Right lobe of liver (tissue), 6 donors: ENCODE data around the gene LILRB1. TPM values are rescaled to one million over a fixed set of nuclear protein-coding genes. Genes with fewer than 3 reads are reported as not detected.

Source experiments
- ATAC-seq, 4 donors: fragments of 200-7000 bp; cut with Tn5 transposase; one replicate each; pipeline ENCODE4 v1.9.1; 2020; ENCODE audit warnings: mild to moderate bottlenecking in 4 of 4, moderate library complexity in 4 of 4
- DNase-seq, 3 donors: peaks; one replicate each; pipeline ENCODE4 v3.0.0-alpha.2; 2020
- H3K27ac ChIP-seq, 3 donors: fragments of 200-600 bp; one replicate each; pipeline ENCODE4 v1.8.0; 2022
- H3K27me3 ChIP-seq, 2 donors: fragments of 200-600 bp; one replicate each; pipeline ENCODE4 v1.8.0; 2022
- H3K36me3 ChIP-seq, 4 donors: fragments of 200-600 bp; sonication (generic) in 1 of 4; one replicate each; pipeline versions ENCODE4 v1.5.1 to v1.8.0; 2017 to 2022; ENCODE audit warnings: control low read depth in 1 of 4
- H3K4me1 ChIP-seq, 4 donors: fragments of 200-600 bp; sonication (generic) in 1 of 4; one replicate each; pipeline versions ENCODE4 v1.5.1 to v1.8.0; 2017 to 2022; ENCODE audit warnings: control low read depth in 1 of 4
- H3K4me3 ChIP-seq, 3 donors: fragments of 200-600 bp; one replicate each; pipeline ENCODE4 v1.8.0; 2022
- H3K9me3 ChIP-seq, 4 donors: fragments of 200-600 bp; sonication (generic) in 1 of 4; one replicate each; pipeline versions ENCODE4 v1.5.1 to v1.8.0; 2017 to 2022; ENCODE audit warnings: control low read depth in 1 of 4
- CTCF ChIP-seq, 4 donors: fragments of 200-600 bp in 3 of 4; fragments of 450-650 bp in 1 of 4; IDR thresholded peaks; one replicate each; pipeline versions ENCODE4 v1.5.1 to v1.8.0; 2016 to 2022; ENCODE audit warnings: antibody characterized with exemption in 4 of 4, mild to moderate bottlenecking in 2 of 4
- POLR2A ChIP-seq: fragments of 450-650 bp; IDR thresholded peaks from one replicate; pipeline ENCODE4 v1.6.1; 2017; ENCODE audit warnings: antibody characterized with exemption, mild to moderate bottlenecking
- WGBS: methylation state at CpG from one replicate; pipeline ENCODE4 v1.1.6; 2018; ENCODE audit warnings: low coverage, low lambda C conversion rate; ENCODE audit not compliant: insufficient coverage; ENCODE audit errors: missing lambda C conversion rate; 5-methylcytosine and 5-hydroxymethylcytosine counted together
- intact Hi-C, 2 donors: fragments of 100-400 bp; cut with DNase I; formaldehyde crosslinking; loops; one replicate each; pipeline versions ENCODE4 v1.11.2 to v1.14.1; 2022
- total RNA-seq, 6 experiments: library from RNA; depleted of rRNA in 2 of 6; stranded (reverse); fragments of >200 nt in 2 of 6; fragmentation: NEBNext Ultra II Directional in 3 of 6; extraction: Animal tissue kit (Norgen Biotek cat#: 25700) in 3 of 6; gene quantifications; one replicate each; pipeline versions ENCODE4 v1.1.0 to v1.2.4, GENCODE V29; 2016 to 2023
- donor health status: DM: no; HTN: yes; CAD: no.
- donor health status: DM: no; HTN: no; CAD: no.
- donor health status: DM: no; HTN: no; CAD: no.
- donor health status: DM: no; HTN: yes; CAD: no.
- donor health status: DM: no; HTN: yes; CAD: no.

The LILRB1 gene
- total RNA-seq, 6 experiments from 2014 or later = 1.7 to 21.9 (median 4.1) TPM

- no peak for TF ChIP-seq POLR2A
- no peak for TF ChIP-seq CTCF (IDR thresholded peaks at IDR 0.05)
- no peaks in the 10 kb centered on the region for H3K9me3 ChIP-seq
- 84% methylated on average over 2 of the region's 6 CpGs for WGBS
- H3K27me3 ChIP-seq = no peaks in the 10 kb centered on the region
- H3K4me1 ChIP-seq = no peaks in the 10 kb centered on the region
- no peak overlapping the region for H3K27ac ChIP-seq
- intact Hi-C loops = no loop called here
- no peak for ATAC-seq
- no peak for DNase-seq
- H3K4me3 ChIP-seq = no peak overlapping the region
- no peaks in the 10 kb centered on the region for H3K36me3 ChIP-seq
Observed at GRCh38 chr19:54665530-54665929, 35.2 kb downstream of the LILRB1 start.

DNA sequence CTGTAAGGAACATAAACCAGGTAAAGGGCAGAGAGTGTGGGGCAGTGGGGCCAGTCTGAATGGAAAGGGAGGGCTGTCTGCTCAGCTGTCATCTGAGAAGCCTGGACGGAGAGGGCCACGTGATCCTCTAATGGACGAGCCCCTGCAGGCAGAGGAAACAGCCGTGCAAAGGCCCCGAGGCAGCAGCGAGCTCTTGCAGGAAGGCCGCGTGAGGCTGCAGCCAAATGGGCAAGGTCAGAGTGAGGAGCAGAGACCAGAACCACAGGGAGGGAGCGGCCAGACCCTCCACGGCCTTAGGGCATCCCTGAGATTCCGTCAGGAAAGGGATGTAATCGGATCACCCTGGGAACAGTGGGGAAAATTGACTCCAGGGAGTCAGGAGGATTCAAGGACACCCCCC, 36.9 kb downstream of the LILRB1 start:
- no peak overlapping the region for H3K4me3 ChIP-seq
- H3K9me3 ChIP-seq = no peaks in the 10 kb centered on the region
- intact Hi-C loops = no loop called here
- no peak overlapping the region for H3K27ac ChIP-seq
- H3K27me3 ChIP-seq = no peaks in the 10 kb centered on the region
- H3K36me3 ChIP-seq = no peaks in the 10 kb centered on the region
- no peaks in the 10 kb centered on the region for H3K4me1 ChIP-seq
- no peak for DNase-seq
- ATAC-seq = no peak
- 79% methylated on average over 4 of the region's 12 CpGs for WGBS
- TF ChIP-seq CTCF (IDR thresholded peaks at IDR 0.05) (no peak), POLR2A (no peak)

DNA sequence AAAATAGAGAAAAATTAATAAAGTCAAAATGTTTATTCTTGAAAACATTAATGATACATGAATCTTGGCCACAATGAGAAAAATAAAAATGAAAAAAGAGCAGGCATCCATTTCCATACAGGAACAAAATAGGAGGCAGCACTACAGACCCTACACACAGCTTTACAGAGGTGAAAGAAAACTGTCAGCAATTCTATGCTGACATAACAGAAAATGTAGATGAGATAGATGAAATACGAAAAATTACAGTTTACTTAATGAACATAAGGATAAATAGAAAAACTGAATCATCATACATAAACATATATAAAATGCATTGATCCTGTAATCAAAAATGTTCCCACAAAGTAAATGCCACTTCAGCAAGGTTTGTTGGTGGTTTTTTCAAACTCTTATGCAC, 38.1 kb downstream of the LILRB1 start:
- DNase-seq = no peak
- H3K27me3 ChIP-seq = no peaks in the 10 kb centered on the region
- H3K27ac ChIP-seq = no peak overlapping the region
- no peaks in the 10 kb centered on the region for H3K4me1 ChIP-seq
- no peaks in the 10 kb centered on the region for H3K9me3 ChIP-seq
- ATAC-seq = no peak
- no peak overlapping the region for H3K4me3 ChIP-seq
- intact Hi-C loops = no loop called here
- no peaks in the 10 kb centered on the region for H3K36me3 ChIP-seq
- WGBS = 24% methylated on average over 1 of the region's 1 CpG
- TF ChIP-seq POLR2A (no peak), CTCF (IDR thresholded peaks at IDR 0.05) (no peak)

DNA sequence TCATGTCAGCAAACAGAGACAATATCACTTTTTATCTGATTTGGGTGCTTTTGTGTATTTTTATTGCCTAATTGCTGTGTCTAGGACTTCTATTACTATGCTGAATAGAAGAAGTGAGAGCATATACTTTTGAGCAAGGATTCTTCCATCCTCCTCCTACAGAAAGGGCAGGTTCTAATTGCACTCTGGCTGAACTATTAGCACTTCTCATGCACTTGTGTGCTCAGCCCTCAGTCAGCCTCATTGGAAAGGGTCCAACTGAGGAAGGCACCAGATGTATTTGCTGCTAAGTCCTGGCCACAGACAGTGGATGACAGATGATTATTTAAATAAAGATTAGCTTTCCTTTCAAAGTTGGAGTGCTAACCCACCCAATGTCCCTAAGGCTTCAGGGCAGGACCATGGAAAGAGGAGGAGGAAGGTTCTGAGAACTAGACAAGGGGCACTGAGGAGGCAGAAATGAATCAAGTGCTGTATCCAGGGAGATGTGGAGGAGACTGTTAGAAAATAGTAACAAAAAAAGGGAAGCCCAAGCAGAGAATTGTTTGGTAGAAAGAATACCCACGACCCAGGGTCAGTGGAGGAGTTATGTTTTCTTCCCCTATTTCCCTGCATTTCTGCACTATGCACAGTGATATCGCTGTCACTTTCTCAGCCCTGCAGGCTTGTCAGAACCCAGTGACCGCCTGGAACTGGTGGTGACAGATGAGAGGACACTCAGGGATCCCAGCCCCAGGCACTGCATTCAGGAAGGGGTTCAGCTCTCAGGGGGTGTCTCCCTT, 40.5 kb downstream of the LILRB1 start:
- TF ChIP-seq POLR2A = no peak
- TF ChIP-seq CTCF (IDR thresholded peaks at IDR 0.05) = no peak
- 32% methylated on average over 3 of the region's 3 CpGs for WGBS
- Histone ChIP-seq H3K36me3 (no peaks in the 10 kb centered on the region), H3K27me3 (no peaks in the 10 kb centered on the region), H3K27ac (no peak overlapping the region), H3K4me3 (no peak overlapping the region), H3K4me1 (no peaks in the 10 kb centered on the region), H3K9me3 (no peaks in the 10 kb centered on the region)
- intact Hi-C loops = no loop called here
- ATAC-seq (peak; percentile 17 to 70 (median 34)), DNase-seq (no peak)
